Head of caudate nucleus (tissue), 42 donors: ENCODE results near the gene UBA1.

Experiments
- DNase-seq, 42 donors: peaks; one replicate each; pipeline versions ENCODE4 v3.0.0 to v3.0.0-alpha.2; 2020 to 2021; ENCODE audit warnings: mixed read lengths in 7 of 42
- intact Hi-C: fragments of 100-400 bp; cut with DNase I; formaldehyde crosslinking; loops from one replicate; pipeline ENCODE4 v1.15.0; 2022

Gene UBA1

GRCh38 chrX:47202316-47202715 is 8.7 kb downstream of the UBA1 start:
- DNase-seq: no peak
- intact Hi-C loops: no loop called here

GRCh38 chrX:47202877-47203276 is 9.2 kb downstream of the UBA1 start:
- intact Hi-C loops: no loop called here
- DNase-seq: no peak

- DNase-seq: peak in 2 of 42 donors; percentile 25 to 42
- intact Hi-C loops: no loop called here
These were observed 11.3 kb downstream of the UBA1 start for GRCh38 chrX:47204970-47205369.

GRCh38 chrX:47206316-47206715 is 12.7 kb downstream of the UBA1 start:
- intact Hi-C loops: no loop called here
- peak in 5 of 42 donors; percentile 8 to 53 (median 43) for DNase-seq

GRCh38 chrX:47208108-47208507 is 14.5 kb downstream of the UBA1 start:
- no peak for DNase-seq
- intact Hi-C loops: no loop called here

- intact Hi-C loops: no loop called here
- peak in 1 of 42 donors; percentile 53 for DNase-seq
These were observed 16.0 kb downstream of the UBA1 start for GRCh38 chrX:47209508-47210238.

GRCh38 chrX:47210661-47211425 is 17.2 kb downstream of the UBA1 start:
- no peak for DNase-seq
- intact Hi-C loops: no loop called here

GRCh38 chrX:47212381-47213293 is 19.0 kb downstream of the UBA1 start:
- no peak for DNase-seq
- intact Hi-C loops: no loop called here

GRCh38 chrX:47214435-47215077 is 20.9 kb downstream of the UBA1 start:
- DNase-seq: no peak
- intact Hi-C loops: no loop called here

GRCh38 chrX:47215291-47215900 is 21.8 kb downstream of the UBA1 start:
- DNase-seq: no peak

GRCh38 chrX:47216393-47216925 is 22.8 kb downstream of the UBA1 start:
- no peak for DNase-seq
- intact Hi-C loops: no loop called here

More at GRCh38 chrX:47215291-47215900, 21.8 kb downstream of the UBA1 start:
- intact Hi-C loops: no loop called here

- intact Hi-C loops: no loop called here
- DNase-seq: no peak
These were observed 23.7 kb downstream of the UBA1 start for GRCh38 chrX:47217121-47217851.

GRCh38 chrX:47217852-47218279 is 24.2 kb downstream of the UBA1 start:
- intact Hi-C loops: no loop called here

GRCh38 chrX:47218280-47218919 is 24.8 kb downstream of the UBA1 start, which contains the start of gene CDK16:
Gene CDK16 (plus strand): TSS chrX:47218681. CDS start chrX:47223558, 4,877 bp downstream.
- intact Hi-C loops: no loop called here
- DNase-seq: peak; percentile 42 to 92 (median 81)

More at GRCh38 chrX:47217852-47218279, 24.2 kb downstream of the UBA1 start:
- peak; percentile 88 to 98 (median 95) for DNase-seq

GRCh38 chrX:47218920-47219815 is 25.5 kb downstream of the UBA1 start:
- peak in 29 of 42 donors; percentile 10 to 65 (median 29) for DNase-seq
- intact Hi-C loops: loop anchor here (1.0 kb wide), 1 partner anchor 13 kb away; no protein-coding TSS in a partner anchor

GRCh38 chrX:47221756-47222155 is 28.1 kb downstream of the UBA1 start:
- no peak for DNase-seq
- intact Hi-C loops: no loop called here
